ENCODE data around the gene NDUFA12.

The NDUFA12 gene

GRCh38 chr12:94957006-94957405 is 46.5 kb downstream of the NDUFA12 start:
- H3K9me3 ChIP-seq: no peaks in the 10 kb centered on the region

GRCh38 chr12:94954948-94955592 is 48.4 kb downstream of the NDUFA12 start:
- no peak for TF ChIP-seq CTCF (IDR thresholded peaks at IDR 0.05; ENCODE audit: low read depth, low read length)
- no peak for DNase-seq

More at GRCh38 chr12:94957006-94957405, 46.5 kb downstream of the NDUFA12 start:
- Histone ChIP-seq H3K27me3 (0 out of 2 replicates have a peak, but pooled peaks cover 3% of the 10 kb centered on the region), H3K4me3 (ENCODE audit: low read depth, low read length) (no peak overlapping the region), H3K36me3 (no peaks in the 10 kb centered on the region), H3K4me1 (no peaks in the 10 kb centered on the region)
- no peak for DNase-seq
- TF ChIP-seq CTCF (IDR thresholded peaks at IDR 0.05; ENCODE audit: low read depth, low read length): no peak

GRCh38 chr12:94954029-94954685 is 49.3 kb downstream of the NDUFA12 start:
- TF ChIP-seq CTCF (IDR thresholded peaks at IDR 0.05; ENCODE audit: low read depth, low read length): no peak
- Histone ChIP-seq H3K4me1 (no peaks in the 10 kb centered on the region), H3K36me3 (no peaks in the 10 kb centered on the region), H3K4me3 (ENCODE audit: low read depth, low read length) (no peak overlapping the region), H3K9me3 (no peaks in the 10 kb centered on the region), H3K27me3 (0 out of 2 replicates have a peak, but pooled peaks cover 3% of the 10 kb centered on the region)
- no peak for DNase-seq

More at GRCh38 chr12:94954948-94955592, 48.4 kb downstream of the NDUFA12 start:
- H3K9me3 ChIP-seq: no peaks in the 10 kb centered on the region
- 0 out of 2 replicates have a peak, but pooled peaks cover 3% of the 10 kb centered on the region for H3K27me3 ChIP-seq
- no peak overlapping the region for H3K4me3 ChIP-seq (ENCODE audit: low read depth, low read length)
- H3K36me3 ChIP-seq: no peaks in the 10 kb centered on the region
- no peaks in the 10 kb centered on the region for H3K4me1 ChIP-seq

GRCh38 chr12:94952325-94952724 is 51.2 kb downstream of the NDUFA12 start:
- TF ChIP-seq CTCF (IDR thresholded peaks at IDR 0.05; ENCODE audit: low read depth, low read length): no peak
- H3K4me1 ChIP-seq: no peaks in the 10 kb centered on the region
- H3K4me3 ChIP-seq (ENCODE audit: low read depth, low read length): no peak overlapping the region
- H3K9me3 ChIP-seq: no peaks in the 10 kb centered on the region
- no peaks in the 10 kb centered on the region for H3K36me3 ChIP-seq
- no peak for DNase-seq
- H3K27me3 ChIP-seq: 0 out of 2 replicates have a peak, but pooled peaks cover 3% of the 10 kb centered on the region

GRCh38 chr12:94951071-94951934 is 52.2 kb downstream of the NDUFA12 start:
- H3K9me3 ChIP-seq: no peaks in the 10 kb centered on the region
- H3K4me3 ChIP-seq (ENCODE audit: low read depth, low read length): no peak overlapping the region
- DNase-seq: no peak
- H3K4me1 ChIP-seq: no peaks in the 10 kb centered on the region
- H3K36me3 ChIP-seq: no peaks in the 10 kb centered on the region
- no peak for TF ChIP-seq CTCF (IDR thresholded peaks at IDR 0.05; ENCODE audit: low read depth, low read length)
- 0 out of 2 replicates have a peak, but pooled peaks cover 3% of the 10 kb centered on the region for H3K27me3 ChIP-seq

Measured in BE2C (cell line).